ENCODE measurements around the gene ADCK2.
"Not testable (repeated sequence)": the region's sequence is repeated elsewhere in the genome, so short reads cannot be mapped to it uniquely, and the experiment has no call there.

ADCK2 gene

DNA sequence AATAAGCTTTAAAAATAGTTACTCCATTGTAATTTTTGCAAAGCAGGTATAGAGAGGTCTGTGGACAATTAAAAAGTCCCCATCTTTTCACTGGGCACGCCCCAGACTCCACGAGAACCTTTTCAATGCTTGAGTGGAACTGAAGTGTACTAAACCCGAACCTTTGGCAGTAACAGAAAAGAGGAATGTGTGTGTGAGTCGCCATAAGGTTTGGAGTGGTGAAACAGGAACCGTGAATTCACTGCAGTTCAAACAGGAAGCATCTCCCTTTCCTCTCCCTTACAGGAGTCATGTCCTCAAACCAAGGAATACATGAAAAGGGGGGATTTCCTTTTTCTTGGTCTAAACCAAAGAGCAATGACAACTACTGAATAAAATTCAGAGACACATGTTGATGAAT, 47.0 kb downstream of the ADCK2 start:
- Histone ChIP-seq H3K36me3 (ENCODE audit: control insufficient read depth, insufficient read depth, low read length) (no peaks in the 10 kb centered on the region), H3K27ac (ENCODE audit: low read depth, low read length) (no peak overlapping the region), H3K4me3 (ENCODE audit: low read length) (no peak overlapping the region), H3K27me3 (ENCODE audit: control insufficient read depth, insufficient read depth, low read length) (no peaks in the 10 kb centered on the region), H3K9ac (ENCODE audit: low read length) (no peak overlapping the region), H3K4me1 (ENCODE audit: control insufficient read depth, insufficient read depth, low read length) (no peaks in the 10 kb centered on the region)

DNA sequence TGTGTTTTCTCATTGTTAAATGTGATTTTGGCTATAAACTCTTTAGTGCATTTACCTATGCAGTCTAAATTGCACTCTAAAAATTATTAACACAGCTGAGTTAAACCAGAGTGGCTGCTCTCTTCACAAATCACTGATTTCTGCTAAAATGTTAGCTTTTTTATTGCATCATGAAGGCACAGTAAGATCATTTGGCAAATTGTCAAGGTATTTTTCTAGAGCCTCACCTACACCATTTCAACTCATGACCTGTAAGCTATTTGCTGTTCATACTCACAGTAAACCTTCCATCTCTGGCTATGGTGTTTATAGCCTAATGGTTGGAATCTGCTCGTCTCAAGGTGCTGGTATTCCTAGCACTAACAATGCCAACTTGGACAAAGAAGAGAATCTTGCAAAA, 49.5 kb downstream of the ADCK2 start:
- H3K36me3 ChIP-seq (ENCODE audit: control insufficient read depth, insufficient read depth, low read length) = peaks cover 2% of the 10 kb centered on the region
- no peaks in the 10 kb centered on the region for H3K4me1 ChIP-seq (ENCODE audit: control insufficient read depth, insufficient read depth, low read length)
- H3K9ac ChIP-seq (ENCODE audit: low read length) = no peak overlapping the region
- H3K27me3 ChIP-seq (ENCODE audit: control insufficient read depth, insufficient read depth, low read length) = no peaks in the 10 kb centered on the region
- no peak overlapping the region for H3K27ac ChIP-seq (ENCODE audit: low read depth, low read length)
- H3K4me3 ChIP-seq (ENCODE audit: low read length) = no peak overlapping the region

DNA sequence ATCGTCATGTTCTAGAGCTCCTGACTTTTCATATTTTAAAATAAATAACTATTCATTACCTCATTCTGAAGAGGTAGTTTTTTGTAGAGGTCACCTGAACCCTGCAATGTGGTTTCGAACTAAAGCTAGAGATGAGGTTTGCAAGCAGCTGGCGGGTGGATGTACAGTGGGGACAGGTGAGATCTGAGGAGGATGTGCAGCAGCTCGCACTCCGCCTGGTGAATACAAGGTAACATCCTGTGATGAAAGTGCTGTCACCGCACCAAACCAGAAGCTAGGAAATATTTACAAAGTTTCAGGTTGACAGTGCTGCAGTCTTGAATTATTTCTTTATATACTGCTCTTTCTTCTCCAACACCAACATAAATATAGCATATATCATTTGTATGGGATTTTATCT, 50.3 kb downstream of the ADCK2 start:
- Histone ChIP-seq H3K36me3 (ENCODE audit: control insufficient read depth, insufficient read depth, low read length) (peaks cover 2% of the 10 kb centered on the region), H3K27me3 (ENCODE audit: control insufficient read depth, insufficient read depth, low read length) (no peaks in the 10 kb centered on the region), H3K9ac (ENCODE audit: low read length) (no peak overlapping the region), H3K27ac (ENCODE audit: low read depth, low read length) (no peak overlapping the region), H3K4me3 (ENCODE audit: low read length) (no peak overlapping the region), H3K4me1 (ENCODE audit: control insufficient read depth, insufficient read depth, low read length) (no peaks in the 10 kb centered on the region)

DNA sequence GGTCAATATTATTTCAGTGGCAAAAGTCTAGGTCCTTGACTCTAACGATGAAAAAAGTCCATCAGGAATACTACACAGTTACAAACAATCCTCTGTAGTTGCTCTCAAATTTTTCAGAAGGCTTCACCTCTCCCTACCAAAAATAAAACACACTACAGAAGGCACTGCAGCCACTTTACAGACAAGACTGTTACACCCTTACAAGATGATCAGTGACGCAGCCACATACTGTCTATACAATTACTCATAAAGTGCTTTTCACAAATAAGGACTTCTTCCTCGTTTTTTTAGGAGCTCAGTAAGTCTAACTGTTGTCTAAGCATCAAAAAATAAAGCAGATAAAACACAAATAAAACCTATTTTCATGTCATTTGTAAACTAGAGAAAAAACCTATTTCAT, 50.8 kb downstream of the ADCK2 start:
- Histone ChIP-seq H3K4me1 (ENCODE audit: control insufficient read depth, insufficient read depth, low read length) (no peaks in the 10 kb centered on the region), H3K4me3 (ENCODE audit: low read length) (no peak overlapping the region), H3K27me3 (ENCODE audit: control insufficient read depth, insufficient read depth, low read length) (no peaks in the 10 kb centered on the region), H3K36me3 (ENCODE audit: control insufficient read depth, insufficient read depth, low read length) (peaks cover 2% of the 10 kb centered on the region), H3K9ac (ENCODE audit: low read length) (no peak overlapping the region), H3K27ac (ENCODE audit: low read depth, low read length) (no peak overlapping the region)

DNA sequence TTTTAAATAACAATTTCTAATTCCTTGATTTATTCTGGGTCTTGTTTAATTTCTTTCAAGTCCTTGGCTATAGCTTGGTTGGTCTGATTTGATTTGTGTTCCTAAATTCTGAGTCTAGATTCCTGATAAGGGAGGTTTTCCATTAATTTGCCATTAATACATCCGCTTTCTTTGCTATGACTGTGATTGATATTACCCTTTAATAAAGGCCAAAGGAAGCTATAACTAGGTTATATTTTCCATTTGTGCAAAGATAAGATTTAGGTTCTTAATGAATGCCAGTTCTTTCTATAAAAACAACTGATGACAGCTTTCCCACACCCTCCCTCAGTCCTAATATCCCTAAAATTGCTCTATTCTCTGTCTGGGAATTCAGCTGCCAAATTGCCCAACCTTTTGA, 52.0 kb downstream of the ADCK2 start:
- H3K4me3 ChIP-seq (ENCODE audit: low read length) = no peak overlapping the region
- H3K4me1 ChIP-seq (ENCODE audit: control insufficient read depth, insufficient read depth, low read length) = no peaks in the 10 kb centered on the region
- peaks cover 2% of the 10 kb centered on the region for H3K36me3 ChIP-seq (ENCODE audit: control insufficient read depth, insufficient read depth, low read length)
- no peaks in the 10 kb centered on the region for H3K27me3 ChIP-seq (ENCODE audit: control insufficient read depth, insufficient read depth, low read length)
- H3K9ac ChIP-seq (ENCODE audit: low read length) = no peak overlapping the region
- H3K27ac ChIP-seq (ENCODE audit: low read depth, low read length) = no peak overlapping the region

DNA sequence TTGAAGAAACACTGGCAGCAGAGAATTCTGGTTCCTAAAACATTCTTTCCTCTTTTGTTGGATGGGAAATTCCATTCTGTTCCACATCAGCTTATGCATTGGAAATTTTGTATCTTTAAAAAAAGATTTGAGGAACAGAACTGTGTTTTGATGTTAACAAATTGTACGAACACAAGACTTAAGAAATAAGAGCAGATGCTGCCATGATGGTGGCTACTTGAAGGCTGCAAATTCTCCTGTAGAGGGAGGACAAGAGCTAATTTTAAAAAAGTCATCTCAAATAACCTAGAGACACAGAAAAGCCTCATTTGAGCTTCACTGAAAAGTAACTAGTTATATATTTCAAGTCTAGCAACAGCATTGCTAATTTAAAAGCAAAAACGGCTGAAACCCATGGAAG, 53.5 kb downstream of the ADCK2 start:
- H3K27me3 ChIP-seq (ENCODE audit: control insufficient read depth, insufficient read depth, low read length) = no peaks in the 10 kb centered on the region
- no peaks in the 10 kb centered on the region for H3K4me1 ChIP-seq (ENCODE audit: control insufficient read depth, insufficient read depth, low read length)
- H3K36me3 ChIP-seq (ENCODE audit: control insufficient read depth, insufficient read depth, low read length) = peaks cover 2% of the 10 kb centered on the region
- no peak overlapping the region for H3K9ac ChIP-seq (ENCODE audit: low read length)
- H3K4me3 ChIP-seq (ENCODE audit: low read length) = no peak overlapping the region
- no peak overlapping the region for H3K27ac ChIP-seq (ENCODE audit: low read depth, low read length)

DNA sequence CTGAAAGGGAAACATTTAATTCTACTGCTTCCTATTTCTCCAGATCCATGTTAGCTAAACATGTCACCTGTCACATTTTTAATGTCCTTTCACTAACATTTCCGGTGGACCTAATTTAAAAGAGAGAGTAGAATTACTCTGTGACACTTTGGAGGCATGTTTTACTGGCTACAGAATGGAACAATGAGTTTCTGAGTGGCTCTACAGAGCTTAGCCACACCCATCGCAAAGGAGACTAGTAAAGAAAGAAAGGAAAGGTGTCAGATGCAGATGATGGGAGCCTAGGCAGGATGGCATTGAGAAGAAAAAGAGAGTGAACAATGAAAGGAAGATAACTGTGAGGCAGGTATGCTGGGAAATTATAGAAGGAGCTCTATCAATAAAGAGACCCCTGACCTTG, 59.7 kb downstream of the ADCK2 start:
- no peaks in the 10 kb centered on the region for H3K4me1 ChIP-seq (ENCODE audit: control insufficient read depth, insufficient read depth, low read length)
- no peak overlapping the region for H3K27ac ChIP-seq (ENCODE audit: low read depth, low read length)
- H3K36me3 ChIP-seq (ENCODE audit: control insufficient read depth, insufficient read depth, low read length) = no peaks in the 10 kb centered on the region
- H3K4me3 ChIP-seq (ENCODE audit: low read length) = no peak overlapping the region
- no peaks in the 10 kb centered on the region for H3K27me3 ChIP-seq (ENCODE audit: control insufficient read depth, insufficient read depth, low read length)
- no peak overlapping the region for H3K9ac ChIP-seq (ENCODE audit: low read length)

DNA sequence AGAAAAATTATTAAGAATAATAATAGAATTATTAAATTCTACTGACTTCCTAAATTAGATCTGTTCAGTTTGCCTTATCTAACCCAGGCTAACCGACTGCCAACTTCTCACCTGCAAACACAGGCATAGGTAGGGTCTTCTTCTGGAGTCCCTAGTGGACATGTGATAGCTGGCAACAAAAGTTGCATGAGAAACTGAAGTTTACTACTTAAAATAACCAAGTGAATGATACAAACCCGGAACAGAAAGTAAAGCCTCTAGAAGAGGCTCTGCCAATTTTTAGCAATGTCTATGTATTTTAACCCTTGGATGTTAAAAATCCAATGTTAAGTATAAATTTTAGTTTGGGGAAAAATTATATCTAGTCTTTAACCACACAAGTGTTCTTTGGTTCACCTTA, 61.4 kb downstream of the ADCK2 start:
- Histone ChIP-seq H3K27me3 (ENCODE audit: control insufficient read depth, insufficient read depth, low read length) (no peaks in the 10 kb centered on the region), H3K4me1 (ENCODE audit: control insufficient read depth, insufficient read depth, low read length) (no peaks in the 10 kb centered on the region), H3K27ac (ENCODE audit: low read depth, low read length) (no peak overlapping the region), H3K36me3 (ENCODE audit: control insufficient read depth, insufficient read depth, low read length) (no peaks in the 10 kb centered on the region), H3K9ac (ENCODE audit: low read length) (no peak overlapping the region), H3K4me3 (ENCODE audit: low read length) (no peak overlapping the region)

DNA sequence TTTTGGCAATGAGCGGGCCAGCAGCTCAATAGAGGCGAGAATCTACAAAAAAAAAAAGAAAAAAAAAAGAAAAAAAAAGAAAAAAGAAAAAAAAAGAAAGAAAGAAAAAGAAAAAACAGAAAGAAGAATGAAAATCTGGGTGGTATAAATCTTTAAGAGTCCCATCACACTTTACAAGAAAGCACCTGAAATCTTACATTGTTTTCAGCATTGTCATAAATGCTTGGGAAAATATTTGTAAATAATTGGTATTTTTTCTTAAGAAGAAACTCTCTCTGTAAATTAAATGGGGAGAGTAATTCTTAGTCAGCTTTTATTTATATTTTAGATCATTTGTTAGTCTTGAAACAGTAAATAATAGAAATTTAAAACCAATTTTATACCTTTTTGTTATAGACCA, 62.0 kb downstream of the ADCK2 start:
- H3K27me3 ChIP-seq (ENCODE audit: control insufficient read depth, insufficient read depth, low read length) = no peaks in the 10 kb centered on the region
- no peaks in the 10 kb centered on the region for H3K4me1 ChIP-seq (ENCODE audit: control insufficient read depth, insufficient read depth, low read length)
- no peak overlapping the region for H3K9ac ChIP-seq (ENCODE audit: low read length)
- no peaks in the 10 kb centered on the region for H3K36me3 ChIP-seq (ENCODE audit: control insufficient read depth, insufficient read depth, low read length)
- no peak overlapping the region for H3K27ac ChIP-seq (ENCODE audit: low read depth, low read length)
- H3K4me3 ChIP-seq (ENCODE audit: low read length) = no peak overlapping the region

DNA sequence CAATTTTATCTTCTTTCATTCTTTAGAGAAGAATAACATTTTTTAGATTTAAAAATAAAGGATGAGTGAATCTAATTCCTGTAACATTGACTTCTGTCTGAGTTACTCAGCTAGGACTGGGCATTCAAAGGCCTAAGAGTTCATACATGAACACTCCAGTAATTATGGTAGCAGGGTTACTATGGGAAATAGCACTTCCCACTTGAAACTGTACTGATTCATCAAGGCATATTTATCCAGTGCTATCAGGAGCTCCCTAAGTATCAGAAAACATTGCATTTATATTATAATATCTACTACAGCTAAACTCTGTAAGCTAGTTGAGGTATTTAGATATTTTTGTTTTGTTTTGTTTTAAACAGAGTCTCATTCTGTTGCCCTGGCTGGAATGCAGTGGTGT, 65.5 kb downstream of the ADCK2 start:
- H3K4me3 ChIP-seq (ENCODE audit: low read length) = no peak overlapping the region
- no peaks in the 10 kb centered on the region for H3K27me3 ChIP-seq (ENCODE audit: control insufficient read depth, insufficient read depth, low read length)
- H3K36me3 ChIP-seq (ENCODE audit: control insufficient read depth, insufficient read depth, low read length) = no peaks in the 10 kb centered on the region
- no peak overlapping the region for H3K9ac ChIP-seq (ENCODE audit: low read length)
- no peaks in the 10 kb centered on the region for H3K4me1 ChIP-seq (ENCODE audit: control insufficient read depth, insufficient read depth, low read length)
- no peak overlapping the region for H3K27ac ChIP-seq (ENCODE audit: low read depth, low read length)

DNA sequence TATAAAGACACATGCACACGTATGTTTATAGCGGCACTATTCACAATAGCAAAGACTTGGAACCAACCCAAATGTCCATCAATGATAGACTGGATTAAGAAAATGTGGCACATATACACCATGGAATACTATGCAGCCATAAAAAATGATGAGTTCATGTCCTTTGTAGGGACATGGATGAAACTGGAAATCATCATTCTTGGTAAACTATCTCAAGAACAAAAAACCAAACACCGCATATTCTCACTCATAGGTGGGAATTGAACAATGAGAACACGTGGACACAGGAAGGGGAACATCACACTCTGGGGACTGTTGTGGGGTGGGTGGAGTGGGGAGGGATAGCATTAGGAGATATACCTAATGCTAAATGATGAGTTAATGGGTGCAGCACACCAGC, 70.5 kb downstream of the ADCK2 start:
- not testable (repeated sequence) for H3K36me3 ChIP-seq (ENCODE audit: control insufficient read depth, insufficient read depth, low read length); H3K4me1 ChIP-seq (ENCODE audit: control insufficient read depth, insufficient read depth, low read length); H3K9ac ChIP-seq (ENCODE audit: low read length)

DNA sequence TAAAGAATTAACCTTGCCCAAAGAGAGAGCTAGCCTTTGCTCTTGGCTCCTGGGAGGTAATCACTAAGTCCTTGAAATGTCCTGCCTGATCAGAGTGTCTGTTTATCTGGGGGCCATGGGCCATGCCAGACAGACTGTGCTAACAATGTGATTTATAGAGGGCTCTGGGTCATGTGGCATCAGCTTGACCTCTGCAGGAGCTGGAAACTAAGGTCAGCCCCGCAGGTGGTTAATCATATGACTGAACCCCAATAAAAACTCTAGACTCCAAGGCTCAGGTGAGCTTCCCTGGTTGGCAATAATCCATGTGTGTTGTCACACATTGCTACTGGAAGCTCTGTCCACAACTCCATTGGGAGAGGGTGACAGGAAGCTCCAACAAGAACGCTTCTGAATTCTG, 71.3 kb downstream of the ADCK2 start:
- Histone ChIP-seq H3K9ac (ENCODE audit: low read length) (no peak overlapping the region), H3K36me3 (ENCODE audit: control insufficient read depth, insufficient read depth, low read length) (peaks cover 3% of the 10 kb centered on the region), H3K4me1 (ENCODE audit: control insufficient read depth, insufficient read depth, low read length) (no peaks in the 10 kb centered on the region), H3K27ac (ENCODE audit: low read depth, low read length) (no peak overlapping the region), H3K27me3 (ENCODE audit: control insufficient read depth, insufficient read depth, low read length) (no peaks in the 10 kb centered on the region), H3K4me3 (ENCODE audit: low read length) (no peak overlapping the region)

More for the DNA sequence above, 70.5 kb downstream of the ADCK2 start:
- H3K27me3 ChIP-seq (ENCODE audit: control insufficient read depth, insufficient read depth, low read length); H3K4me3 ChIP-seq (ENCODE audit: low read length); H3K27ac ChIP-seq (ENCODE audit: low read depth, low read length): not testable (repeated sequence)

Data from rectal smooth muscle tissue (tissue), 1 donor.